Measurements from ENCODE around the gene SLC36A2. TPM values are rescaled to one million over a fixed set of nuclear protein-coding genes. Genes with fewer than 3 reads are reported as not detected.

The SLC36A2 gene
- total RNA-seq, 4 donors from 2014 or later, result not detected

DNA sequence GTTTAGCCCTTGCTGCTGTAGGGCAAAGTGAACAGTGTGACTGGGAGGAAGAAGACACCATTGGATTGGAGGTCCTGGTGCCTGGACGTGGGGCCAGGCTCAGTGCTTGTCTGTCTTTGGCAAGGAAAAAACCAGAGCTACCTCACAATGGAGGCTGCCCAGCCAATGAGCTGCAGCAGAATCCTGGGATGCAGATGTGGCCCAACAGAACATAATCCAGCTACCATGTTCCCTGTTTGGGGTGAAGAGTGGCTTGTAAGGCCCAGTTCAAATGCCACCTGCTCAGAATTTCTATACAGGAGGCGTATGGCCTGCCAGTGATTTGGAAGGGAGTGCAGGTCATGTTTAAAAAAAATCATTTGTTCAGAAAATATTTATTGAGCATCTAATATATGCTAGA lies 43.7 kb downstream of the SLC36A2 start, which contains the start of gene SLC36A3:
Gene SLC36A3 (minus strand): TSS at position 101 of the 400 bp plus-strand sequence. CDS start 412 bp downstream, outside the sequence.
- intact Hi-C loops (cut with DNase I), result no loop called here
- 83% methylated on average over 2 of the region's 2 CpGs for WGBS
- no peak within 1 kb of the TSS for H3K27ac ChIP-seq (replicated peaks in 1 of 4)
- no peaks in the 10 kb centered on the region for H3K36me3 ChIP-seq
- no peaks in the 10 kb centered on the region for H3K9me3 ChIP-seq
- H3K4me1 ChIP-seq, result no peaks in the 10 kb centered on the region
- TF ChIP-seq POLR2AphosphoS5 (IDR thresholded peaks at IDR 0.05) (no peak), EP300 (IDR thresholded peaks at IDR 0.05) (no peak)
- no peak within 1 kb of the TSS for H3K4me3 ChIP-seq
- DNase-seq (ENCODE audit: extremely low spot score), result no peak
- H3K27me3 ChIP-seq, result no peaks in the 10 kb centered on the region

DNA sequence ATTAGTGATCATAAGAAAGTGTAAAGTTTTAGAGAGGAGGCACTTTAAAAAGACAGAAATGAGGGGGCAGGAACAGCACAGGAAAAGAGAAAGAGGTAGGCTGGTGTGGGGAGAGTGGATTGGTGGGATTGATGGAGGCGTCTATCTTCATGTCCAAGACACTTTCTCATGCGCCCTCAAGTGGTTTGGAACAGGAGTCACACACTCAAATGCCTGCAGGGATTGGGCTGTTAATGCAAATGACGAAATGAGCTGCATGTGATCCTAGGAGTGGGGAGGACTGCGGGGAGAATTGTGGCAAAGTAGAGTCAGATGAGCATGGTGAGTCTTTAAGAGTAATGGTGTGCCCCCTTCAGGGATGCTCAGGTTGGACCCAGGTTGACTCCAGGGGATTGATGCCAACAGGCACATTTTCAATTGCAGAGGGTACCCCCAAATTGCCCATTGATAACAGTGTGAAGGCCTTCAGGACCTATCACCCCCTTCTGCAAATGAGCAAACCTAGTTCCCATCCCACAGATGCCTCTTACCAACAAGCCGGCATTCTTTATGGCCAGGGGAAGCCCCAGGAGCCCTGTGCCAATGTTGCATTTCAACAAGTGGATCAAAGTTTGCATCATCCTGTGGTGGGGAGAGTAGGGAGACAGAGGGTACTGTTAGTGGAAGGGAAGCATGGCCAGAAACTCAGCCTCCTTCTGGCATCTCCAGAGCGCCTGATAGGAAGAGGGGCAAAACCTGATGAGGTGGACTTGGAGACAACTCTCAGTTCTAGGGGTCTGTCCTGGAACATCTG lies 49.1 kb downstream of the SLC36A2 start:
- Histone ChIP-seq H3K36me3 (no peaks in the 10 kb centered on the region), H3K9me3 (no peaks in the 10 kb centered on the region), H3K27me3 (no peaks in the 10 kb centered on the region), H3K4me3 (no peak overlapping the region), H3K4me1 (no peaks in the 10 kb centered on the region), H3K27ac (replicated peaks in 1 of 4) (no peak overlapping the region)
- DNase-seq (ENCODE audit: extremely low spot score), result no peak
- intact Hi-C loops (cut with DNase I), result no loop called here
- 35% methylated on average over 6 of the region's 6 CpGs for WGBS
- no peak for TF ChIP-seq POLR2A (IDR thresholded peaks at IDR 0.05; ENCODE audit: low read depth)
- no peak for TF ChIP-seq POLR2AphosphoS5 (IDR thresholded peaks at IDR 0.05)
- TF ChIP-seq, protein P1, sequence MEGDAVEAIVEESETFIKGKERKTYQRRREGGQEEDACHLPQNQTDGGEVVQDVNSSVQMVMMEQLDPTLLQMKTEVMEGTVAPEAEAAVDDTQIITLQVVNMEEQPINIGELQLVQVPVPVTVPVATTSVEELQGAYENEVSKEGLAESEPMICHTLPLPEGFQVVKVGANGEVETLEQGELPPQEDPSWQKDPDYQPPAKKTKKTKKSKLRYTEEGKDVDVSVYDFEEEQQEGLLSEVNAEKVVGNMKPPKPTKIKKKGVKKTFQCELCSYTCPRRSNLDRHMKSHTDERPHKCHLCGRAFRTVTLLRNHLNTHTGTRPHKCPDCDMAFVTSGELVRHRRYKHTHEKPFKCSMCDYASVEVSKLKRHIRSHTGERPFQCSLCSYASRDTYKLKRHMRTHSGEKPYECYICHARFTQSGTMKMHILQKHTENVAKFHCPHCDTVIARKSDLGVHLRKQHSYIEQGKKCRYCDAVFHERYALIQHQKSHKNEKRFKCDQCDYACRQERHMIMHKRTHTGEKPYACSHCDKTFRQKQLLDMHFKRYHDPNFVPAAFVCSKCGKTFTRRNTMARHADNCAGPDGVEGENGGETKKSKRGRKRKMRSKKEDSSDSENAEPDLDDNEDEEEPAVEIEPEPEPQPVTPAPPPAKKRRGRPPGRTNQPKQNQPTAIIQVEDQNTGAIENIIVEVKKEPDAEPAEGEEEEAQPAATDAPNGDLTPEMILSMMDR (IDR thresholded peaks at IDR 0.05), result peak; percentile 47 to 57 (median 54)
- TF ChIP-seq EP300 (IDR thresholded peaks at IDR 0.05), result no peak

DNA sequence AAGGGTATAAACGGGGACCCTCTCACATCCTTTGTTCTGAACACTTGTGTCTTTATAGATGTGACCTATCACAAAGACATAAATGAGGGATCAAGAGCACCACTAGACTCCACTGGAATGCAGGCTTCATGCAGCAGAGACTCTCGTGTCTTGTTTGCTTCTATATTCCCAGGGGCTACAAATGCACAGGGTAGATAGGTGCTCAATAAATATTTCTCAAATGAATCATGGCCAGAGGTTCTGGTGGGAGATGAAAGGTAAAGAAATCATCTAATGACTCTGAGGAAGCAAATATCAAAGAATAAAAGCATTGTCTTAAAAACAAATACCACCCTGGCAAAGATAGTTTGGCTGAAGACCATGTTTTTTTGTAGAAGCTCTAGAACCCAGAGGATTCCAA lies 50.4 kb downstream of the SLC36A2 start:
- intact Hi-C loops (cut with DNase I), result no loop called here
- 79% methylated on average over 2 of the region's 2 CpGs for WGBS

DNA sequence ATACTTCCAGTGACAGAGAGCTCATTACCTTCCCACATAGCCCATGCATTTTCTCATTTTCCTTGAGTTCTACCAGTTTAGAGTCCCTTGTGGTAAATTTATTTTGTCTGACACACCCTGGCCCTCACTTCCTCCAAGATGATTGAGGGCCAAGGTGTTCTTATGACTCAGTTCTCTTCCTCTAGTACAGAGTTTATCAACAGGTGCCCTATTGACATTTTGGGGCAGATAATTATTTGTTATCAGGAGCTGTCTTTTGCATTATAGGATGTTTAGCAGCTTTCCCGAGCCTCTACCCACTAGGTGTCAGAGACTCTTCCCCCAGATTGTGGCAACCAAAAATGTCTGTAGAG lies 50.9 kb downstream of the SLC36A2 start:
- Histone ChIP-seq H3K36me3 (no peaks in the 10 kb centered on the region), H3K4me3 (no peak overlapping the region), H3K27me3 (no peaks in the 10 kb centered on the region), H3K9me3 (no peaks in the 10 kb centered on the region), H3K4me1 (no peaks in the 10 kb centered on the region), H3K27ac (replicated peaks in 1 of 4) (no peak overlapping the region)
- TF ChIP-seq POLR2AphosphoS5 (IDR thresholded peaks at IDR 0.05), result no peak
- TF ChIP-seq, protein P1 (IDR thresholded peaks at IDR 0.05), result no peak
- TF ChIP-seq POLR2A (IDR thresholded peaks at IDR 0.05; ENCODE audit: low read depth), result no peak
- TF ChIP-seq EP300 (IDR thresholded peaks at IDR 0.05), result no peak
- intact Hi-C loops (cut with DNase I), result no loop called here
- DNase-seq (ENCODE audit: extremely low spot score), result no peak
- WGBS, result 84% methylated on average over 1 of the region's 1 CpG

More for the DNA sequence above, 50.4 kb downstream of the SLC36A2 start:
- Histone ChIP-seq H3K4me3 (no peak overlapping the region), H3K4me1 (no peaks in the 10 kb centered on the region), H3K9me3 (no peaks in the 10 kb centered on the region), H3K27ac (replicated peaks in 1 of 4) (no peak overlapping the region), H3K27me3 (no peaks in the 10 kb centered on the region), H3K36me3 (no peaks in the 10 kb centered on the region)
- DNase-seq (ENCODE audit: extremely low spot score), result no peak
- TF ChIP-seq POLR2A (IDR thresholded peaks at IDR 0.05; ENCODE audit: low read depth) (no peak), POLR2AphosphoS5 (IDR thresholded peaks at IDR 0.05) (no peak), EP300 (IDR thresholded peaks at IDR 0.05) (no peak)
- TF ChIP-seq, protein P1 (IDR thresholded peaks at IDR 0.05), result no peak

DNA sequence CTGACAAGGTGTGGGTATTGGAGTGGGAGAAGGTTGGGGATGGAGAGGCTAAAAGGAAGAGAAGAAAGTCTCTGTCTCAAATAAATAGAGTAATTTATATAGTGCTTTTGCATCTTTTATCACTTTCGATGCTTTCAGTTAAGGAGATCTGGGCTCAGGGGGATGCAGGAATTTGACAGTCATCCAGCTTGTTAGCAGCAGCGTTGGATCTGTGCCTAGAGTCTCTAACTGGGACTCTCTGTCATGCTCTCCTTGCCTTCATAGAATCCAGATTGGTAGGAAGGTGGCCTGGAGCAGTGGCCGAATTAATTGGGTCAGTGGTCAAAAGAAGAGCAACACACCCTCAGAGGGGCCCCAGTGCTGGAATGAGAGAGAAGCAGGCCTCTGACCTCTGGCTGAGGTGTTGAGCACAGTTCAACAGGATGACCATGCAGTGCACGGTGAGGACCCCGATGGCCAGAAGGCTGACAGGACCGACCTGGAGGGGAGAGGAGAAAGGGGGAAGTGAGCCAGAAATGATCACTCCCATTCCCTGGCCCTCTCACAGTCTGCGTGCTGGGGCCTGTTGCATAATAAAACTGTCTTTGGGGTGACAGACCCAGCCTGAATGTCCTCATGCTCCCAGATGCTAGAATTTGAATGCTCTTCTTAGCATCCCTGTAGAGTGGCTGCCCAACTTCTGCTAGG lies 51.4 kb downstream of the SLC36A2 start:
- TF ChIP-seq, protein P1 (IDR thresholded peaks at IDR 0.05), result no peak
- TF ChIP-seq POLR2AphosphoS5 (IDR thresholded peaks at IDR 0.05) (no peak), POLR2A (IDR thresholded peaks at IDR 0.05; ENCODE audit: low read depth) (no peak), EP300 (IDR thresholded peaks at IDR 0.05) (no peak)
- no peaks in the 10 kb centered on the region for H3K4me1 ChIP-seq
- H3K27ac ChIP-seq (replicated peaks in 1 of 4), result no peak overlapping the region
- WGBS, result 28% methylated on average over 6 of the region's 7 CpGs
- intact Hi-C loops (cut with DNase I), result no loop called here
- H3K4me3 ChIP-seq, result no peak overlapping the region
- no peak for DNase-seq (ENCODE audit: extremely low spot score)
- no peaks in the 10 kb centered on the region for H3K9me3 ChIP-seq
- H3K36me3 ChIP-seq, result no peaks in the 10 kb centered on the region
- H3K27me3 ChIP-seq, result no peaks in the 10 kb centered on the region

All from esophagus muscularis mucosa (tissue), 4 donors.